MCF 10A (cell line): Measurements from ENCODE around the gene GFRA1. TPM values are rescaled to one million over a fixed set of nuclear protein-coding genes. Genes with fewer than 3 reads are reported as not detected.

Source experiments
- BruUV-seq: library from RNA; stranded (reverse); fragments of 400-500 nt; replicated peaks from 2 replicates; lab custom pipeline; 2021; lab: Mats Ljungman, UMichigan
- CTCF ChIA-PET: fragments of 300-600 bp; sonication (Branson Sonifier 250); formaldehyde crosslinking; extraction: SDS; loops from one replicate; lab custom pipeline; 2021; ENCODE audit warnings: antibody characterized with exemption, inconsistent platforms; lab: Yijun Ruan, JAX
- POLR2A ChIA-PET: fragments of 300-600, 350-650 bp; sonication (Branson Sonifier 250); formaldehyde crosslinking; extraction: SDS; loops from one replicate; lab custom pipeline; 2020; ENCODE audit warnings: antibody characterized with exemption, inconsistent platforms; lab: Yijun Ruan, JAX
- DNase-seq: peaks from one replicate; pipeline ENCODE4 v3.0.0-alpha.2; 2018; ENCODE audit not compliant: unreplicated experiment
- H3K27ac Mint-ChIP-seq: one replicate; pipeline ENCODE4 v1.8.0; 2022; ENCODE audit warnings: mild to moderate bottlenecking, low read depth, mixed read lengths; ENCODE audit not compliant: unreplicated experiment
- H3K27me3 Mint-ChIP-seq: one replicate; pipeline ENCODE4 v1.8.0; 2022; ENCODE audit warnings: mixed read lengths; ENCODE audit not compliant: insufficient read depth, unreplicated experiment
- H3K36me3 Mint-ChIP-seq: one replicate; pipeline ENCODE4 v1.8.0; 2022; ENCODE audit warnings: mild to moderate bottlenecking, moderate library complexity, mixed read lengths; ENCODE audit not compliant: insufficient read depth, unreplicated experiment
- H3K4me1 Mint-ChIP-seq: one replicate; pipeline ENCODE4 v1.8.0; 2022; ENCODE audit warnings: mixed read lengths; ENCODE audit not compliant: insufficient read depth, unreplicated experiment
- H3K4me3 Mint-ChIP-seq: one replicate; pipeline ENCODE4 v1.8.0; 2022; ENCODE audit warnings: mild to moderate bottlenecking, moderate library complexity, mixed read lengths; ENCODE audit not compliant: unreplicated experiment
- H3K9me3 Mint-ChIP-seq: one replicate; pipeline ENCODE4 v1.8.0; 2022; ENCODE audit warnings: mixed read lengths; ENCODE audit not compliant: unreplicated experiment
- intact Hi-C: fragments of 100-400 bp; cut with micrococcal nuclease; formaldehyde crosslinking; loops from 2 replicates; pipeline ENCODE4 v1.14.1; 2022
- total RNA-seq: library from RNA; stranded (reverse); gene quantifications from 2 replicates; pipeline ENCODE4 v1.2.3, GENCODE V29; 2022
- TF ChIP-seq, protein P1 (sequence below): fragments of 200-600 bp; IDR thresholded peaks from one replicate; pipeline ENCODE4 v1.8.0; 2022; ENCODE audit warnings: antibody characterized with exemption, mild to moderate bottlenecking; ENCODE audit not compliant: unreplicated experiment

Gene GFRA1
- total RNA-seq, 1 experiment from 2014 or later = not detected

DNA sequence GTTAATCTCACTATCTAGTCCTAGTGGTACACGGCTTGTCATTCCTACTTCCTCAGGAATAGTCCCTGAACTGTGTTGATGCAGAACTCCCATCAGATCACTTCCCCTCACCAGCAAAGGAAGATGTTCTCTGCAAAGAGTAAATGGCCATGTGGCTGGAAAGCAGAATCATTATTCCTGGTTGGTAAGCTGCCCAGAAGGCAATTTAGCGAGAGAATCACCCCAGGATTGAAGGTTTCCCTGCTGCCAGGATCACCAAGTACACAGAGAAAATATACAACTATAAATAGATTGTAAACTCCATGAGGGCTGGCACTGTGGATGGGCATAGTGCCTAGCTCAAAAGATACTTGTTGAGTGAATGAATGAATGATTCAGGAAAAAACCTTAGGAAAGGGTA lies 115.0 kb downstream of the GFRA1 start:
- TF ChIP-seq, protein P1, sequence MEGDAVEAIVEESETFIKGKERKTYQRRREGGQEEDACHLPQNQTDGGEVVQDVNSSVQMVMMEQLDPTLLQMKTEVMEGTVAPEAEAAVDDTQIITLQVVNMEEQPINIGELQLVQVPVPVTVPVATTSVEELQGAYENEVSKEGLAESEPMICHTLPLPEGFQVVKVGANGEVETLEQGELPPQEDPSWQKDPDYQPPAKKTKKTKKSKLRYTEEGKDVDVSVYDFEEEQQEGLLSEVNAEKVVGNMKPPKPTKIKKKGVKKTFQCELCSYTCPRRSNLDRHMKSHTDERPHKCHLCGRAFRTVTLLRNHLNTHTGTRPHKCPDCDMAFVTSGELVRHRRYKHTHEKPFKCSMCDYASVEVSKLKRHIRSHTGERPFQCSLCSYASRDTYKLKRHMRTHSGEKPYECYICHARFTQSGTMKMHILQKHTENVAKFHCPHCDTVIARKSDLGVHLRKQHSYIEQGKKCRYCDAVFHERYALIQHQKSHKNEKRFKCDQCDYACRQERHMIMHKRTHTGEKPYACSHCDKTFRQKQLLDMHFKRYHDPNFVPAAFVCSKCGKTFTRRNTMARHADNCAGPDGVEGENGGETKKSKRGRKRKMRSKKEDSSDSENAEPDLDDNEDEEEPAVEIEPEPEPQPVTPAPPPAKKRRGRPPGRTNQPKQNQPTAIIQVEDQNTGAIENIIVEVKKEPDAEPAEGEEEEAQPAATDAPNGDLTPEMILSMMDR = no peak
- Mint-ChIP-seq H3K27ac (no peak overlapping the region), H3K4me1 (no peaks in the 10 kb centered on the region), H3K27me3 (peaks cover 6% of the 10 kb centered on the region), H3K36me3 (no peaks in the 10 kb centered on the region), H3K9me3 (no peaks in the 10 kb centered on the region), H3K4me3 (no peak overlapping the region)
- intact Hi-C loops = no loop called here
- POLR2A ChIA-PET = no interaction called here
- DNase-seq = no peak
- CTCF ChIA-PET = interaction anchor here (1.0 kb wide), 1 partner anchor 13 kb away, joined by 3 read pairs; no protein-coding TSS in a partner anchor
- no TSS peak for BruUV-seq

DNA sequence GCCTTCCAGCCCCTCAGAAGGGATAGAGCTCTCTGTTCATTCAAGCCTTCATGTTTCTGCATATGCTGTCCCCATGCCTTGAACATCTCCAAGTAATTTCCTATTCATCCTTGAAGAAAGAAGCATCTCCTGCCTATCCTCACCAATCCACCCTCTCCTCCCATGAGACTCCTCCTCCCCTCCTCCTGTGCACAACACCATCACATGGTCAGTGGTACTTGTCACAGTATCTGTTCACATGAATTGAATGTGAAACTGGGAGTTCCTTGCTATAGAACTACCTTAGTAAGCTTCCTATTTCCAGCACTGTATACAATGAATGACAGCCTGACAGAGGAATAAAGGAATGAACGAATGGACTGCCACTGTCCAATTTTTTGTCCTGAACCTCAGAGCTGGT lies 115.5 kb downstream of the GFRA1 start:
- Mint-ChIP-seq H3K27me3 (peaks cover 11% of the 10 kb centered on the region), H3K4me3 (no peak overlapping the region), H3K36me3 (no peaks in the 10 kb centered on the region), H3K4me1 (no peaks in the 10 kb centered on the region), H3K9me3 (no peaks in the 10 kb centered on the region), H3K27ac (no peak overlapping the region)
- ChIA-PET POLR2A (interaction anchor here (0.6 kb wide), 1 partner anchor 681 kb away, joined by 4 read pairs; no protein-coding TSS in a partner anchor), CTCF (interaction anchor here (1.0 kb wide), 1 partner anchor 13 kb away, joined by 3 read pairs; no protein-coding TSS in a partner anchor)
- TF ChIP-seq, protein P1 = no peak
- no peak for DNase-seq
- intact Hi-C loops = no loop called here
- BruUV-seq = no TSS peak

DNA sequence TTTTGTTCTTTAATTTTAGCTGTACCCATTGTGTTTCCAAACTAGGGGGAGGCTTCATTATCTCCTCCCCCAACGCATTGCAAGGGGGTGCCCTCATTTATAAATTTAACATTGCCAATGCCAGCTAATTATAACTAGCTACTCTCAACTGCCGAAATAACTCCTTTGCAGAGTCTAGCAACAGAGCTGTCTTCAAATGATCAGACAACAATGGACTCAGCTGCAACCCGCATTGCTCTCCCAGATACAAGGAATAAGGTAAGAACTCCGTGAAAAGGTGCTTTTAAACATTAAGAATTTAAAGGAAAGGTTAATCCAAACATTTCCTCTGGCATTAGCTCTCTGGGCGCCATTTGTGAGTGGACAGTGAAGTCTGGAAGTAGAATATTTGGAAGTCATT lies 116.2 kb downstream of the GFRA1 start:
- no peaks in the 10 kb centered on the region for H3K4me1 Mint-ChIP-seq
- no peak overlapping the region for H3K27ac Mint-ChIP-seq
- no peak for DNase-seq
- H3K27me3 Mint-ChIP-seq = peaks cover 18% of the 10 kb centered on the region
- no peaks in the 10 kb centered on the region for H3K36me3 Mint-ChIP-seq
- TF ChIP-seq, protein P1 = no peak
- H3K9me3 Mint-ChIP-seq = no peaks in the 10 kb centered on the region
- intact Hi-C loops = no loop called here
- BruUV-seq = no TSS peak
- CTCF ChIA-PET = interaction anchor here (0.5 to 1.0 kb wide), 2 partner anchors 14 to 35 kb away, joined by 3 read pairs; no protein-coding TSS in a partner anchor
- no peak overlapping the region for H3K4me3 Mint-ChIP-seq
- POLR2A ChIA-PET = interaction anchor here (0.6 kb wide), 1 partner anchor 680 kb away, joined by 4 read pairs; no protein-coding TSS in a partner anchor

DNA sequence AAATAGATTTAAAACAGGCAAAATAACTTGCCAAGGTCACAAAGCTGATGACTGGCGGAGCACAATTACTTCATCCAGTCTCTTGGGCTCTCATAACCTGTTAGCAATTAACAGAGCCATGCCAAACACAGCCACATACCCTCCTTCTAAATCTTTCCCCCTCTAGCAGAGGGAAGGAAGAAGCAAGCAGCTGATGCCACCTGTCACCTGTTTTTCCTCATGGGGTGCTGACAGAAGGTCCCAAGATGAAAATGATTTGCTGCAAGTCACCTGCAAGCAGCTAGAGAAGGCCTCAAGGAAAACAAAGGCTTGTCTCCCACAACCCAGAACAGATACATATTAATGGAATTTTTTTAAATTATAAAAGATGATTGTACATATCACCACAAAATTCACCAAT lies 117.8 kb downstream of the GFRA1 start:
- Mint-ChIP-seq H3K9me3 (no peaks in the 10 kb centered on the region), H3K36me3 (no peaks in the 10 kb centered on the region), H3K27me3 (peaks cover 28% of the 10 kb centered on the region), H3K4me3 (no peak overlapping the region), H3K4me1 (no peaks in the 10 kb centered on the region), H3K27ac (no peak overlapping the region)
- intact Hi-C loops = no loop called here
- CTCF ChIA-PET = no interaction called here
- POLR2A ChIA-PET = interaction anchor here (0.9 kb wide), 1 partner anchor 719 kb away, joined by 3 read pairs; no protein-coding TSS in a partner anchor
- no peak for DNase-seq
- no TSS peak for BruUV-seq
- TF ChIP-seq, protein P1 = no peak
